Transverse colon (tissue), 3 donors: ENCODE results near the gene CHST15.

Experiments
- POLR2A ChIP-seq: fragments of 450-650 bp; IDR thresholded peaks from one replicate; pipeline ENCODE4 v1.6.1; 2016; ENCODE audit warnings: antibody characterized with exemption, mild to moderate bottlenecking, moderate library complexity
- TF ChIP-seq, protein P1 (sequence below), 5 experiments: fragments of 200-600 bp in 3 of 5; fragments of 450-650 bp in 2 of 5; sonication (generic) in 3 of 5; IDR thresholded peaks; 1 replicate in 2 of 5; 2 replicates in 3 of 5; pipeline ENCODE4 v1.5.1; 2016 to 2017; ENCODE audit warnings: antibody characterized with exemption in 5 of 5, inconsistent platforms in 3 of 5, mild to moderate bottlenecking in 2 of 5, moderate library complexity in 1 of 5

DNA sequence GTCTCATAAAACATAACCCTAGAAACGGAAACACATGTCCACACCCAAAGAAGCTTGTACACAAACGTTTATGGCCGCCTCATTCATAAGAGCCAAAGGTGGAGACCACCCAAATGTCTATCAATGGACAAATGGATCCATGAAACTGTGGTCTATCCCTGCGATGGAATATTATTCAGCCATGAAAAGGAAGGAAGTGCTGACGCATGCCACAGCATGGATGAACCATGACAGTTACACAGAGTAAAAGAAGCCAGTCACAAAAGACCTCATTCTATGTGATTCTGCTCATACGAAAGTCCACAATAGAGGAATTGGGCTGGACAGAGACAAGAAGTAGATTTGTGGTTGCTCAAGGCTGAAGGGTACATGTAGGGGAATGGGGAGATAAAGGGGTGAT, 10.8 kb downstream of the CHST15 start:
- TF ChIP-seq, protein P1, sequence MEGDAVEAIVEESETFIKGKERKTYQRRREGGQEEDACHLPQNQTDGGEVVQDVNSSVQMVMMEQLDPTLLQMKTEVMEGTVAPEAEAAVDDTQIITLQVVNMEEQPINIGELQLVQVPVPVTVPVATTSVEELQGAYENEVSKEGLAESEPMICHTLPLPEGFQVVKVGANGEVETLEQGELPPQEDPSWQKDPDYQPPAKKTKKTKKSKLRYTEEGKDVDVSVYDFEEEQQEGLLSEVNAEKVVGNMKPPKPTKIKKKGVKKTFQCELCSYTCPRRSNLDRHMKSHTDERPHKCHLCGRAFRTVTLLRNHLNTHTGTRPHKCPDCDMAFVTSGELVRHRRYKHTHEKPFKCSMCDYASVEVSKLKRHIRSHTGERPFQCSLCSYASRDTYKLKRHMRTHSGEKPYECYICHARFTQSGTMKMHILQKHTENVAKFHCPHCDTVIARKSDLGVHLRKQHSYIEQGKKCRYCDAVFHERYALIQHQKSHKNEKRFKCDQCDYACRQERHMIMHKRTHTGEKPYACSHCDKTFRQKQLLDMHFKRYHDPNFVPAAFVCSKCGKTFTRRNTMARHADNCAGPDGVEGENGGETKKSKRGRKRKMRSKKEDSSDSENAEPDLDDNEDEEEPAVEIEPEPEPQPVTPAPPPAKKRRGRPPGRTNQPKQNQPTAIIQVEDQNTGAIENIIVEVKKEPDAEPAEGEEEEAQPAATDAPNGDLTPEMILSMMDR (IDR thresholded peaks at IDR 0.05), result no peak
- TF ChIP-seq POLR2A, result no peak
